Trophoblast cell (in vitro differentiated cells and primary cell): ENCODE data around the gene OR52A5. TPM values are rescaled to one million over a fixed set of nuclear protein-coding genes. Genes with fewer than 3 reads are reported as not detected.

ENCODE experiments used
- DNase-seq, 2 donors: peaks; one replicate each; pipeline ENCODE4 v3.0.0-alpha.2; 2016
- H2AFZ ChIP-seq: 2 replicates; pipeline ENCODE4 v1.6.1; 2013; ENCODE audit warnings: low read length, moderate library complexity, mild to moderate bottlenecking; ENCODE audit not compliant: insufficient read depth, poor library complexity
- H2AK5ac ChIP-seq: 2 replicates; pipeline ENCODE4 v1.6.1; 2013; ENCODE audit warnings: mild to moderate bottlenecking, low read length
- H2BK120ac ChIP-seq: 2 replicates; pipeline ENCODE4 v1.6.1; 2013; ENCODE audit warnings: low read length, mild to moderate bottlenecking, moderate library complexity; ENCODE audit not compliant: insufficient read depth, poor library complexity
- H2BK12ac ChIP-seq: 2 replicates; pipeline ENCODE4 v1.6.1; 2013; ENCODE audit warnings: mild to moderate bottlenecking, low read length, moderate library complexity
- H2BK5ac ChIP-seq: 2 replicates; pipeline ENCODE4 v1.6.1; 2013; ENCODE audit warnings: low read length, low read depth, moderate library complexity, mild to moderate bottlenecking; ENCODE audit not compliant: poor library complexity
- H3K14ac ChIP-seq: 2 replicates; pipeline ENCODE4 v1.6.1; 2013; ENCODE audit warnings: mild to moderate bottlenecking, low read length
- H3K18ac ChIP-seq: 2 replicates; pipeline ENCODE4 v1.6.1; 2013; ENCODE audit warnings: mild to moderate bottlenecking, low read length
- H3K23ac ChIP-seq: 2 replicates; pipeline ENCODE4 v1.6.1; 2013; ENCODE audit warnings: low read length
- H3K27ac ChIP-seq: 2 replicates; pipeline ENCODE4 v1.5.1; 2013; ENCODE audit warnings: low read depth, mild to moderate bottlenecking, inconsistent platforms, low read length, moderate library complexity
- H3K27me3 ChIP-seq: 2 replicates; pipeline ENCODE4 v1.6.1; 2013; ENCODE audit warnings: inconsistent platforms, mild to moderate bottlenecking, low read length, moderate library complexity; ENCODE audit not compliant: insufficient read depth
- H3K36me3 ChIP-seq, 2 experiments: 1 replicate in 1 of 2; 2 replicates in 1 of 2; pipeline ENCODE4 v1.6.1; 2013; ENCODE audit warnings: low read length in 2 of 2, mild to moderate bottlenecking in 2 of 2, moderate library complexity in 1 of 2; ENCODE audit not compliant: insufficient read depth in 2 of 2, control insufficient read depth in 1 of 2
- H3K4ac ChIP-seq: 2 replicates; pipeline ENCODE4 v1.6.1; 2013; ENCODE audit warnings: low read depth, mild to moderate bottlenecking, low read length, moderate library complexity
- H3K4me1 ChIP-seq, 2 experiments: 1 replicate in 1 of 2; 2 replicates in 1 of 2; pipeline ENCODE4 v1.6.1; 2013; ENCODE audit warnings: low read length in 2 of 2, mild to moderate bottlenecking in 2 of 2, moderate library complexity in 1 of 2; ENCODE audit not compliant: insufficient read depth in 2 of 2, control insufficient read depth in 1 of 2
- H3K4me2 ChIP-seq: 2 replicates; pipeline ENCODE4 v1.6.1; 2013; ENCODE audit warnings: inconsistent platforms, mild to moderate bottlenecking, low read length, moderate library complexity
- H3K4me3 ChIP-seq: 2 replicates; pipeline ENCODE4 v1.5.1; 2013; ENCODE audit warnings: mild to moderate bottlenecking, low read depth, low read length, inconsistent platforms
- H3K79me1 ChIP-seq: one replicate; pipeline ENCODE4 v1.6.1; 2013; ENCODE audit warnings: low read length
- H3K79me2 ChIP-seq: 2 replicates; pipeline ENCODE4 v1.6.1; 2013; ENCODE audit warnings: low read length, mild to moderate bottlenecking; ENCODE audit not compliant: control insufficient read depth, insufficient read depth, poor library complexity
- H3K9ac ChIP-seq: 2 replicates; pipeline ENCODE4 v1.6.1; 2013; ENCODE audit warnings: mild to moderate bottlenecking, low read length
- H3K9me3 ChIP-seq: 2 replicates; pipeline ENCODE4 v1.6.1; 2013; ENCODE audit warnings: low read depth, mild to moderate bottlenecking, control low read depth, inconsistent platforms, low read length; ENCODE audit not compliant: insufficient read depth
- H4K12ac ChIP-seq: 2 replicates; pipeline ENCODE4 v1.6.1; 2013; ENCODE audit warnings: low read depth, mild to moderate bottlenecking, low read length, moderate library complexity
- H4K8ac ChIP-seq: 2 replicates; pipeline ENCODE4 v1.6.1; 2013; ENCODE audit warnings: low read depth, mild to moderate bottlenecking, low read length, moderate library complexity
- H4K91ac ChIP-seq: one replicate; pipeline ENCODE4 v1.6.1; 2013; ENCODE audit warnings: low read depth, mild to moderate bottlenecking, low read length, moderate library complexity
- WGBS: extraction: QIAGEN DNeasy Blood & Tissue Kit; methylation state at CpG from one replicate; pipeline ENCODE4 v1.1.7; 2013; ENCODE audit warnings: missing lambda C conversion rate; ENCODE audit not compliant: insufficient read length, insufficient coverage; ENCODE audit errors: extremely low coverage; 5-methylcytosine and 5-hydroxymethylcytosine counted together
- polyA plus RNA-seq: library from polyadenylated mRNA; stranded (reverse); fragments of 200-250 nt; gene quantifications from 2 replicates; pipeline ENCODE4 v1.2.3, GENCODE V29; 2013

The OR52A5 gene
- not detected in 2 replicates for polyA plus RNA-seq

GRCh38 chr11:5137996-5138395 lies at the start of gene OR52A5:
Gene OR52A5, minus strand, starts transcription at chr11:5138356. Its CDS starts 5,714 bp downstream, at chr11:5132642.
- H3K36me3 ChIP-seq: no peaks in the 10 kb centered on the region
- no peak within 1 kb of the TSS for H3K4me3 ChIP-seq
- no peak within 1 kb of the TSS for H3K14ac ChIP-seq
- H3K9me3 ChIP-seq: no peaks in the 10 kb centered on the region
- no peak within 1 kb of the TSS for H2BK120ac ChIP-seq
- no peaks in the 10 kb centered on the region for H3K79me2 ChIP-seq
- H3K9ac ChIP-seq: no peak within 1 kb of the TSS
- no peak within 1 kb of the TSS for H2BK5ac ChIP-seq
- no peak within 1 kb of the TSS for H4K8ac ChIP-seq
- no peak within 1 kb of the TSS for H3K27ac ChIP-seq
- DNase-seq: no peak
- H3K18ac ChIP-seq: no peak within 1 kb of the TSS
- no peak within 1 kb of the TSS for H2AK5ac ChIP-seq
- H3K23ac ChIP-seq: no peak within 1 kb of the TSS
- no CpG with 5 or more reads among the region's 2 CpGs for WGBS
- no peak within 1 kb of the TSS for H4K12ac ChIP-seq
- H3K27me3 ChIP-seq: no peaks in the 10 kb centered on the region
- no peak within 1 kb of the TSS for H2BK12ac ChIP-seq
- H2AFZ ChIP-seq: no peak within 1 kb of the TSS
- H4K91ac ChIP-seq: no peak within 1 kb of the TSS
- H3K4me1 ChIP-seq: no peaks in the 10 kb centered on the region
- no peaks in the 10 kb centered on the region for H3K79me1 ChIP-seq
- H3K4ac ChIP-seq: no peak within 1 kb of the TSS
- H3K4me2 ChIP-seq: no peak within 1 kb of the TSS

GRCh38 chr11:5178046-5178837 lies 40.1 kb upstream of the OR52A5 start:
- H4K91ac ChIP-seq: no peak overlapping the region
- H3K79me2 ChIP-seq: no peaks in the 10 kb centered on the region
- H3K36me3 ChIP-seq: no peaks in the 10 kb centered on the region
- H3K27ac ChIP-seq: no peak overlapping the region
- H2AFZ ChIP-seq: no peak overlapping the region
- no peak overlapping the region for H3K14ac ChIP-seq
- no peak overlapping the region for H3K18ac ChIP-seq
- H3K9ac ChIP-seq: no peak overlapping the region
- H4K8ac ChIP-seq: no peak overlapping the region
- no CpG with 5 or more reads among the region's 10 CpGs for WGBS
- no peak overlapping the region for H2AK5ac ChIP-seq
- no peak overlapping the region for H3K4me2 ChIP-seq
- no peaks in the 10 kb centered on the region for H3K27me3 ChIP-seq
- no peaks in the 10 kb centered on the region for H3K79me1 ChIP-seq
- H4K12ac ChIP-seq: no peak overlapping the region
- no peak overlapping the region for H3K4ac ChIP-seq
- H3K23ac ChIP-seq: no peak overlapping the region
- H3K9me3 ChIP-seq: no peaks in the 10 kb centered on the region
- no peak overlapping the region for H2BK120ac ChIP-seq
- H3K4me3 ChIP-seq: no peak overlapping the region
- H2BK12ac ChIP-seq: no peak overlapping the region
- DNase-seq: no peak
- no peak overlapping the region for H2BK5ac ChIP-seq
- H3K4me1 ChIP-seq: no peaks in the 10 kb centered on the region

- Histone ChIP-seq H4K8ac (no peak overlapping the region), H3K79me1 (no peaks in the 10 kb centered on the region), H3K4me2 (no peak overlapping the region), H4K91ac (no peak overlapping the region), H3K14ac (no peak overlapping the region), H3K4ac (no peak overlapping the region), H3K79me2 (no peaks in the 10 kb centered on the region), H3K18ac (no peak overlapping the region), H2AK5ac (no peak overlapping the region), H3K9ac (no peak overlapping the region), H2AFZ (no peak overlapping the region), H3K27me3 (no peaks in the 10 kb centered on the region), H4K12ac (no peak overlapping the region), H2BK120ac (no peak overlapping the region), H3K9me3 (no peaks in the 10 kb centered on the region), H3K23ac (no peak overlapping the region), H3K27ac (no peak overlapping the region), H2BK5ac (no peak overlapping the region), H3K36me3 (no peaks in the 10 kb centered on the region), H2BK12ac (no peak overlapping the region), H3K4me3 (no peak overlapping the region), H3K4me1 (no peaks in the 10 kb centered on the region)
- no CpG with 5 or more reads among the region's 7 CpGs for WGBS
- no peak for DNase-seq
Observed at GRCh38 chr11:5174934-5175333, 36.8 kb upstream of the OR52A5 start.

GRCh38 chr11:5171856-5172255 lies 33.7 kb upstream of the OR52A5 start:
- no peak overlapping the region for H3K14ac ChIP-seq
- H3K4me1 ChIP-seq: no peaks in the 10 kb centered on the region
- H2BK5ac ChIP-seq: no peak overlapping the region
- H3K36me3 ChIP-seq: no peaks in the 10 kb centered on the region
- H4K12ac ChIP-seq: no peak overlapping the region
- H3K4me3 ChIP-seq: no peak overlapping the region
- no peak overlapping the region for H3K23ac ChIP-seq
- no peak overlapping the region for H2BK12ac ChIP-seq
- H3K9ac ChIP-seq: no peak overlapping the region
- no peak overlapping the region for H3K4ac ChIP-seq
- WGBS: no CpG with 5 or more reads among the region's 2 CpGs
- DNase-seq: no peak
- no peak overlapping the region for H3K18ac ChIP-seq
- H2AK5ac ChIP-seq: no peak overlapping the region
- no peak overlapping the region for H2AFZ ChIP-seq
- H3K9me3 ChIP-seq: no peaks in the 10 kb centered on the region
- no peak overlapping the region for H2BK120ac ChIP-seq
- H3K27ac ChIP-seq: no peak overlapping the region
- no peaks in the 10 kb centered on the region for H3K79me1 ChIP-seq
- H4K8ac ChIP-seq: no peak overlapping the region
- H4K91ac ChIP-seq: no peak overlapping the region
- no peaks in the 10 kb centered on the region for H3K27me3 ChIP-seq
- no peak overlapping the region for H3K4me2 ChIP-seq
- H3K79me2 ChIP-seq: no peaks in the 10 kb centered on the region
